HG03558 (cell line): Measurements from ENCODE around the gene KRT82.

ENCODE experiments used
- ATAC-seq: cut with Tn5 transposase; IDR thresholded peaks from one replicate; pipeline ENCODE4 v1.9.1; 2021; ENCODE audit warnings: moderate number of reproducible peaks; ENCODE audit not compliant: unreplicated experiment; ENCODE audit errors: extremely low read depth

KRT82 gene

GRCh38 chr12:52389313-52390207 is 16.6 kb downstream of the KRT82 start:
- ATAC-seq = no peak

- ATAC-seq = no peak
Measured at GRCh38 chr12:52387859-52388258, 18.3 kb downstream of the KRT82 start.

- ATAC-seq = no peak
Measured at GRCh38 chr12:52385226-52385702, 20.9 kb downstream of the KRT82 start, which contains the start of gene KRT84. TSS of gene KRT84 (minus strand) at chr12:52385652. CDS start at chr12:52385585, 67 bp downstream.

- no peak for ATAC-seq
Measured at GRCh38 chr12:52383331-52383730, 22.8 kb downstream of the KRT82 start.

GRCh38 chr12:52382854-52383253 is 23.3 kb downstream of the KRT82 start:
- ATAC-seq = no peak

GRCh38 chr12:52381206-52381605 is 24.9 kb downstream of the KRT82 start:
- no peak for ATAC-seq

GRCh38 chr12:52380271-52380694 is 25.9 kb downstream of the KRT82 start:
- ATAC-seq = no peak

- ATAC-seq = no peak
Measured at GRCh38 chr12:52379536-52379935, 26.6 kb downstream of the KRT82 start.

- ATAC-seq = no peak
Measured at GRCh38 chr12:52378091-52378490, 28.0 kb downstream of the KRT82 start.

- ATAC-seq = no peak
Measured at GRCh38 chr12:52377266-52377665, 28.9 kb downstream of the KRT82 start.

- ATAC-seq = no peak
Measured at GRCh38 chr12:52372216-52373154, 33.6 kb downstream of the KRT82 start.

- no peak for ATAC-seq
Measured at GRCh38 chr12:52371716-52372115, 34.4 kb downstream of the KRT82 start.

- no peak for ATAC-seq
Measured at GRCh38 chr12:52370926-52371608, 35.1 kb downstream of the KRT82 start.

GRCh38 chr12:52369809-52370208 is 36.3 kb downstream of the KRT82 start:
- ATAC-seq = no peak

GRCh38 chr12:52369211-52369610 is 36.9 kb downstream of the KRT82 start:
- no peak for ATAC-seq

- ATAC-seq = no peak
Measured at GRCh38 chr12:52368508-52368907, 37.6 kb downstream of the KRT82 start.

GRCh38 chr12:52367876-52368275 is 38.3 kb downstream of the KRT82 start:
- ATAC-seq = no peak

GRCh38 chr12:52366738-52367485 is 39.2 kb downstream of the KRT82 start, which contains the start of gene KRT85:
TSS of gene KRT85 (minus strand) at chr12:52367481. CDS start at chr12:52367405, 76 bp downstream.
- ATAC-seq = no peak

GRCh38 chr12:52364901-52365489 is 41.1 kb downstream of the KRT82 start:
- no peak for ATAC-seq
